Fibroblast of lung (primary cell): ENCODE data around the gene SCRG1.

ENCODE experiments used
- CTCF ChIP-seq, 2 donors: IDR thresholded peaks in 1 of 2; conservative IDR thresholded peaks in 1 of 2; 1 replicate in 1 of 2; 2 replicates in 1 of 2; pipeline ENCODE4 v1.5.1; 2011 to 2012; ENCODE audit warnings: low read length in 2 of 2, control low read depth in 1 of 2, inconsistent platforms in 1 of 2, low read depth in 1 of 2, mild to moderate bottlenecking in 1 of 2
- EZH2 ChIP-seq: IDR thresholded peaks from 2 replicates; pipeline ENCODE4 v1.5.1; 2012; ENCODE audit warnings: low read length, control low read depth, mild to moderate bottlenecking; ENCODE audit errors: missing control alignments

GRCh38 chr4:173403051-173403450, 4.1 kb upstream of the SCRG1 start:
- no peak for TF ChIP-seq CTCF (conservative IDR thresholded peaks at IDR 0.05 in 1 of 2, IDR thresholded peaks at IDR 0.05 in 1 of 2; ENCODE audit: low read depth in 1 of 2, low read length in 2 of 2)
- TF ChIP-seq EZH2 = no peak
